Esophagus muscularis mucosa (tissue), 3 donors: ENCODE measurements around the gene CRYBA2.

ENCODE experiments used
- POLR2A ChIP-seq: fragments of 450-650 bp; IDR thresholded peaks from one replicate; pipeline ENCODE4 v1.6.1; 2017; ENCODE audit warnings: antibody characterized with exemption, moderate library complexity, mild to moderate bottlenecking, low read depth
- TF ChIP-seq, protein P1 (sequence below), 3 experiments: fragments of 200-600 bp in 2 of 3; fragments of 450-650 bp in 1 of 3; sonication (generic) in 2 of 3; IDR thresholded peaks; one replicate each; pipeline ENCODE4 v1.5.1; 2017 to 2019; ENCODE audit warnings: antibody characterized with exemption in 3 of 3, mild to moderate bottlenecking in 2 of 3, moderate library complexity in 1 of 3

GRCh38 chr2:218962859-218963492 is 30.2 kb downstream of the CRYBA2 start:
- TF ChIP-seq, protein P1, sequence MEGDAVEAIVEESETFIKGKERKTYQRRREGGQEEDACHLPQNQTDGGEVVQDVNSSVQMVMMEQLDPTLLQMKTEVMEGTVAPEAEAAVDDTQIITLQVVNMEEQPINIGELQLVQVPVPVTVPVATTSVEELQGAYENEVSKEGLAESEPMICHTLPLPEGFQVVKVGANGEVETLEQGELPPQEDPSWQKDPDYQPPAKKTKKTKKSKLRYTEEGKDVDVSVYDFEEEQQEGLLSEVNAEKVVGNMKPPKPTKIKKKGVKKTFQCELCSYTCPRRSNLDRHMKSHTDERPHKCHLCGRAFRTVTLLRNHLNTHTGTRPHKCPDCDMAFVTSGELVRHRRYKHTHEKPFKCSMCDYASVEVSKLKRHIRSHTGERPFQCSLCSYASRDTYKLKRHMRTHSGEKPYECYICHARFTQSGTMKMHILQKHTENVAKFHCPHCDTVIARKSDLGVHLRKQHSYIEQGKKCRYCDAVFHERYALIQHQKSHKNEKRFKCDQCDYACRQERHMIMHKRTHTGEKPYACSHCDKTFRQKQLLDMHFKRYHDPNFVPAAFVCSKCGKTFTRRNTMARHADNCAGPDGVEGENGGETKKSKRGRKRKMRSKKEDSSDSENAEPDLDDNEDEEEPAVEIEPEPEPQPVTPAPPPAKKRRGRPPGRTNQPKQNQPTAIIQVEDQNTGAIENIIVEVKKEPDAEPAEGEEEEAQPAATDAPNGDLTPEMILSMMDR (IDR thresholded peaks at IDR 0.05), result no peak
- no peak for TF ChIP-seq POLR2A
